ENCODE measurements around the gene DEPP1.

- TF ChIP-seq GATA2 (IDR thresholded peaks at IDR 0.05; ENCODE audit: low read depth, low read length) (no peak), GATA3 (IDR thresholded peaks at IDR 0.05; ENCODE audit: low read depth, low read length) (no peak)
Measured at GRCh38 chr10:44979281-44980191, 927 bp upstream of the DEPP1 start.
